Activated effector memory CD4-positive, alpha-beta T cell treated with anti-CD3 and anti-CD28 coated beads, Interleukin-2, amount 50 U/mL, for 16 hours (primary cell): ENCODE results near the gene PYCR2.

ENCODE experiments used
- DNase-seq: peaks from one replicate; pipeline ENCODE4 v3.0.0-alpha.2; 2020

The PYCR2 gene

GRCh38 chr1:225873281-225873850, 50.7 kb downstream of the PYCR2 start:
- DNase-seq = no peak

GRCh38 chr1:225872075-225872430, 52.0 kb downstream of the PYCR2 start:
- DNase-seq = no peak

- no peak for DNase-seq
Observed at GRCh38 chr1:225871359-225872074, 52.5 kb downstream of the PYCR2 start.

- DNase-seq = no peak
Observed at GRCh38 chr1:225870911-225871310, 53.1 kb downstream of the PYCR2 start.
